ENCODE results near the gene SFMBT1.

The SFMBT1 gene

DNA sequence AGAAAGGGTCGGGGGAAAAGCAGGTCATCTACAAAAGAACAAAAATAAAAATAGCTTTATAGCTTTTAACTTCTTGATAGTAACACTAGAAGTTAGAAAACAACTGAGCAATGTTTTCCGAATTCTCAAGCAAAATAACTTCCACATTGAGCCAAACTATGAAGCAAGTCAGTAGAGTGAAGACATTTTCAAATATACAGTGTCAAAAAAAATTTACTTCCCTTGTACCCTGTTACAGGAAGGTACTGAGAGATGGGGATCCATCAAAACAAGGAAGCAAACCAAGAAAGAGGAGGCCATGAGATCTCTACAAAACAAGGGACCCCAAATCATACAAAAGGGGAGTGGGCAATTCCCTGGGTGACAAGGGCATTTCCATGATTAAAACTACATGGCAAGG, 121.9 kb downstream of the SFMBT1 start:
- no peak for DNase-seq (ENCODE audit: low read depth)

DNA sequence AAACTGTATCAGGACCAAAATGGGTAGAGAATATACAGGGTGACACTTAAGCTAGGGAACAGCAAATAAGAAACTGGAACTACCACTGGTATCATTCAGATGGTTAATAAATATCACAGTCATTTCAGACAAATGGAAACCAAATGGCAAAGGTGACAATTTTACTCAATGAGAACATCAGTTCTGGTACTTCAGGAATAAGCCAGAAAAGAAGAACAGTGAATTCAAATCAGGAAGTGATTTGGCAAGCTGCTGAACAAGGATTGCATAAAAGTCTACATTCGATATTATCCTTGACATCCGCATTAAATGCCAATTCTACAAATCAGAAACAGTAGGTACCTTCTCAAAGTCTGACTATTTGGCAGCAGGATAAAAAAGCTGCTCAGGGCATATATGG, 125.0 kb downstream of the SFMBT1 start:
- DNase-seq (ENCODE audit: low read depth): no peak

DNA sequence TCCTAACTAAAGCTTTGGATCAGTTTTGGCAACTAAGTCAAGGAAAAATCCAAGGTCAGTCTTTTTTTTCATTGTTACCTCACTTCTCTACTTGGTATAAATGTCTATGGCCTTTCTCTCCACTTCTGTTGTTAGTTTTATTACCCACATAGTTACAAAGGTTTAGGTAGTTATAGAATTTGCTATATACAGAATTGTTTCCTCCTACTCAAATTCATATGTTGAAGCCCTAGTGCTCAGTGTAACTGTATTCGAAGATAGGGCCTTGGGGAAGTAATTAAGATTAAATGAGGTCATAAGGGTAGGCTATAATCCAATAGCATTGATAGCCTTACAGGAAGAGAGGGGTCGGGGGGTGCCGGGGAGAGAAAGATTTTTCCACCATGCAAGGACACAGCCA, 128.8 kb downstream of the SFMBT1 start:
- no peak for DNase-seq (ENCODE audit: low read depth)

DNA sequence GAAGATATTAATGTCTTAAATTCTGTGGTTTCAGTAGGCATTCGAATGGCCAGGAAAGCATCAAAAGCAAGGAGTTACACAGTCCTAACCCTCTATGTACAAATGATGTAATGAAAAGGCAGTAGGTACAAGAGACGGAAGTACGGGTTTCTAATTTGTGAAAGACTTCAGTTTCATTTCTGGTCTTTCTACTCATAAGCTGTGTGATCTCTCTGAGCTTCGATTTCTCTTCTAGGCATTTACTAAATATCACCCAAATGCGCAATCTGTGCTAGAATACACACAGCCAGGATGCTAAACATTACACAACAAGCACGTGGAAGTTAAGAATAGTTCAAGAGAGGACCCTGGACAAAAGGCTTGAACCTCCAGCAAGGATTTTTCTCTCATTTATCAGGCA, 130.6 kb downstream of the SFMBT1 start:
- no peak for DNase-seq (ENCODE audit: low read depth)

DNA sequence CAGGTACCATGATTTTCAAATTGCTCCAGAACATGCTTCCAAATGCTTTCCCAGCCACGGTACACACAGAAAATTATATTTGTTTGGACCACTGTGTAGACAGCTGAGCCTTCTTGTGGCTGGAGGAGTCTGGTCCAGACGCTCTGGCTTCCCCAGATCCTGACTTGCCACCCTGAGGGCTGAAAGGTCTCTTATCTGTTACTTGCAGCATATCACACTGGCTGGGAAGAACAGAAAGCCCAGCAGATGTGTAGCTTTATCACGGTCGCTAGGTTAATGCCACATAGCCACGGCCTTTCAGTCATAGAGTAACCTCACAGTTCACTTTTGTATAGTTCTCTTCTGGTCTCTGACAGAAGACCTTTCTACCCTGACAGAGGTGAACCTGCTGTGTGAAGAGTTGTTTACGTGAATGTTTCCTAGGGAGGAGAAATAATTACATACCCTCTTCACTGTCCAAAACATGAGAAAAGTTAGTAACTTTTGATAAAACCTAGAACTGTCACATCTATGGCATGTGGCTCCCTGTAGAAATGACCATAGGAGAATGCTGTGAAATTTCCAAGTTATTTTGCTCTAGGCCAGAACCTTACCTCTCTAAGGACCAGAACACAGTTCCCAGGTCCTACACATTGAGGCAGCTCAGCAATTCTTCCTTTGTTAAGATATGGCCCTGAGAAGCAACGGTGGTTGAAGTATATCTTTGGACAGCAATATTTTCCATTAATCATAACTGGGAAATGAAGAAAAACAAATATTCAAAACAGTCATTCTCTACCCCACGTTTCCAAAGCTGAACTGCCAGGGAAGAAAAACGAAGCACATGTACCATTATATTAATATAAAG, 132.8 kb downstream of the SFMBT1 start:
- DNase-seq (ENCODE audit: low read depth): no peak

GRCh38 chr3:52910823-52911222, 135.1 kb downstream of the SFMBT1 start:
- DNase-seq (ENCODE audit: low read depth): no peak

DNA sequence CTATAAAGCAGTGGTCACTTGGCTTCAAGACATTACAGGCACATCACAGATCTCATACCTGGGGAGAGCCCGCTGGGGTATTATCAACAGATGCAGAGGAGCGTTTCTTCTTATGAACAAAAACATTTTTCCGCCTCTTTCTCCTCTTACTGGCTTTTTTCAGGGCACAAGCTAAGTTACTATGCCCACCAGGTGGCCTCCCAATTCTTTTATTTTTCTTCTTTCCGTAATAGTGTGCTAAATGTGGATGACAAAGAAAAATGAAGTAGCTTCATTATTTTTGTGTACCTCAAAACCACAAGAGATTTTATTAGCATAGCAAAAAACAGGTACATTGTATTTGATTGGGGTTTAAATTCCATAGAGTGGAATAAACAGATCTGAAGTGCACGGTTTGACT, 138.4 kb downstream of the SFMBT1 start:
- no peak for DNase-seq (ENCODE audit: low read depth)

DNA sequence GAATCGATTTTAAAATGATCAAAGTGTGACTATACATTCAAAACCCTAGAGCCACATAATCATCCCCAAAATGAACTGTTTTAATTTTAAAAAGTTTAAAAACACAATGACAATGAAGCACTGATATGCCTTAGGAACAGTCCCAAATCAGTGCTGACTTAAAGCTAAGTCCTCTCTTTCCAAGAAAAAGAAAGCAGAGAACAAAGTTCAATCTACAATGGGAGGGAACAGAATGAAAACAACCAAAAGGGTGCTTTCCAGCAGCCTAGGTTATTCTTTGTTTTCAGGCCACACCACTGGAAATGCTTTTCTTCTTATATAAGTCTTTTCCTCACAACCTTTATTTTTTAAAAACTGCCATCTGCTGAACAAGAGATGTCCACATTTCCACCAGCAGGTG, 141.3 kb downstream of the SFMBT1 start:
- no peak for DNase-seq (ENCODE audit: low read depth)

DNA sequence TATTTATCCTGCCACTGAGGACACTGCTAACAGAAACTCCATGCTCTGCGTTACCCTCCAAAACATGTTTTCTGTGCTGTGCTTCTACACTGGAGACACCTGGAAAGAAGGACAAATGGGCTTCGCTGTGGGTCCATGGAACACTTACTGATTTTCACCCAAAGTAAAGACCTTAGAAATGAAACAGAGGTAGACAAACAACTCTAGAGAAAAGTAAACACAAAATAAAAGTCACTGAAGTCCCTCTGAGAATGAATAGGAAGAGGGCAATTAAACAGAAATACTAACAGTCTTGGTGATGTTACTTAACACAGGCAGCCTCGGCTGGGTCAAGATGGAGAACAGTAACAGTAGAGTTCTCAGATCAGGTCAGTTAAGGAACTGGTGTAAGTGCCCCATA, 141.9 kb downstream of the SFMBT1 start:
- no peak for DNase-seq (ENCODE audit: low read depth)

GRCh38 chr3:52897130-52898122, 148.4 kb downstream of the SFMBT1 start, which contains the start of gene STIMATE:
TSS of gene STIMATE (minus strand) at chr3:52897548. CDS start at chr3:52897450, 98 bp downstream.
- DNase-seq (ENCODE audit: low read depth): peak; percentile 78

GRCh38 chr3:52896613-52897012, 149.3 kb downstream of the SFMBT1 start:
- no peak for DNase-seq (ENCODE audit: low read depth)

DNA sequence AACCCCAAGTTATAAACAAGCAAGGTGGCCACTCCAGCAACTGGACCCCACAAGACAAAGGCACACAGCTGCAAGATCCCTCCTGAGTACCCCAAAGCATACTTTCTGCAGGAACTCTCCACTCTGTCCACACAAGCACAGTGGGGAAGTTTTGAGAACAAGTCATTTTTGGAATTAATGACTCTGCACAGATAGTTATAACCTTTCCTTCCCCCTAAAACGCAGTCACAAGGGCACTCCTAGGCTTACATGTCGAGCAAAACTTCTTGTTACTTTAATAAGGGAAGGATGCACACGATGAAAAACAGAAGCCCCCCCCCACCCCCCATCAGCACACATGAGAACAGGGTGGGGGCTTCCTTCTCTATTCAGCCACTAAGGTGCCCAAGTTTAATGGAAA, 149.7 kb downstream of the SFMBT1 start:
- DNase-seq (ENCODE audit: low read depth): no peak

DNA sequence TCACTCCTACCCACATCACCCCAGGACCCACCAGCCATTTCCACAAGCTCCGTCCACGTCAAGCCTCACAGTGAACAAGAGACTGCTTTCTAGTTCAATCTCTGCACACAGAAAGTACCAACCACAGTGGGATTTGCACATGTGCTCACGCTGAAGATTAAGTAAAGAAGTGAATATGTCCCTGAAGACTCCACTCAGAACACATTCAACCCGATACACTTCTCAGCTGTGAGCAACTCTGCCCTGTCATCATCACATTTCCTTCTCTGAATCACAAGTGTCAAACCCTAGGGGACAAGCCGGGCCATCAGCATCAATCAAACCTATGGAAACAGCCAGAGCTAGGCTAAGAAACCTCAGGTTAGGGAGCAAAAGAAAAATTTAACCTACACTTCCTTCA, 150.5 kb downstream of the SFMBT1 start:
- DNase-seq (ENCODE audit: low read depth): no peak

GRCh38 chr3:52894756-52895155, 151.1 kb downstream of the SFMBT1 start:
- no peak for DNase-seq (ENCODE audit: low read depth)

GRCh38 chr3:52893723-52894122, 152.2 kb downstream of the SFMBT1 start:
- no peak for DNase-seq (ENCODE audit: low read depth)

- no peak for DNase-seq (ENCODE audit: low read depth)
Measured at GRCh38 chr3:52892625-52893311, 153.1 kb downstream of the SFMBT1 start.

DNA sequence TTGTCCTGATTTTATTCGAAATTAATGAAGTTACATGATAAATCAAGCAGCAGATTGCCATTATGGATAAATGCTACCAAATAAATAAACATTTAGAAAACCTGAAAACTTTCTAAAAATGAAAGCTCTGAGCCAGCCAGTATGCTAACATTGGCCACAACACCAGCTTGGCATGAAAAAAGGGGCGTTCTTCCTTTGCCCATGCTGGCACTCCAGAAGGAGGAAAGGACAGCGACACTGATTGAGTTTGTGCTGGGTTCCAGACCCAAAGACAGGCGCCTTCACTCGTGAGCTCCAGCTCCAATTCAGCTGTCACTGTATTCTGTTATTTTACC, 153.6 kb downstream of the SFMBT1 start:
- no peak for DNase-seq (ENCODE audit: low read depth)

GRCh38 chr3:52891615-52892081, 154.2 kb downstream of the SFMBT1 start:
- no peak for DNase-seq (ENCODE audit: low read depth)

DNA sequence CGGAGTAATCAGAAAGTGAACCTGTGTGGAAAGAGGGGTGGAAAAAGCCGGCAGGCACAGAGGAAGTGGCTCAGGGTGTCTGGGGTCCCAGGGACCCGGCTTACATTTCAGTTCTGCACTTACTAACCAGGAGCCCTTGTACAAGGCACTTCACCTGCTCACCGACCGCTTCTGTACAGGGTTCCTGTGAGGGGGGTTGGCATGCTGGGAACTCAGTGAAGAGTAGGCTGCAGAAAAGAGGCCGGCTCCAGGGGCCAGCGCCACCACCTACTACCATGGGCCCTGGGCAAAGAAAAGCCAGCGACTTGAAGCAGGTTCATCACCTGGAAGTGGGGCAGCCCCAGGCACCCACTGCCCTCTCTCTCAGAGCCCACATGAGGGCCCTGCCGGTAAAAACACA, 154.7 kb downstream of the SFMBT1 start:
- no peak for DNase-seq (ENCODE audit: low read depth)

GRCh38 chr3:52890735-52891134, 155.1 kb downstream of the SFMBT1 start:
- no peak for DNase-seq (ENCODE audit: low read depth)

DNA sequence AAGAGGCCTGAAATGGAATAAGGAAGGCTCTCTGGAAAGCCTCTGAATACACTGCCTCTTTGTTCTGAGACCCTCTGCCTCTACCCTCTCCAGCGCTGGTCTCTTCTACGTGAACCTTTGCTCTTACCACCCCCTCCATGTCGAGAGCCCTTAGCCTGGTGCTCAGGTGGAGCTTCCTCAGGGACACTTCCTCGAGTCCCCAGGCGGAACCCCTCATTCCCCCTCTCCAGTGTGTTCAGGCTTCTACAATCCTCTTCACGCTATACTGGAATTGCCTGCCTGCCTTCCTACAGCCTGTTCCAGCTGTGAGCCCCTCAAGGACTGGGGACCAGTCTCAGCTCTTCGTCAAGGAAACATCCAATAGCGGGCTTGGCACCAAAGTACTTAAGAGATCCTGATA, 156.0 kb downstream of the SFMBT1 start:
- DNase-seq (ENCODE audit: low read depth): no peak

GRCh38 chr3:52887166-52887565, 158.7 kb downstream of the SFMBT1 start:
- no peak for DNase-seq (ENCODE audit: low read depth)
